DMS 273 (cell line): Measurements from ENCODE around the gene ANKIB1.
"Not testable (repeated sequence)": the region's sequence is repeated elsewhere in the genome, so short reads cannot be mapped to it uniquely, and the experiment has no call there.

ENCODE experiments used
- DNase-seq: peaks from one replicate; lab custom pipeline; 2025; ENCODE audit not compliant: unreplicated experiment; lab: John Stamatoyannopoulos, UW

ANKIB1 gene, protein sequence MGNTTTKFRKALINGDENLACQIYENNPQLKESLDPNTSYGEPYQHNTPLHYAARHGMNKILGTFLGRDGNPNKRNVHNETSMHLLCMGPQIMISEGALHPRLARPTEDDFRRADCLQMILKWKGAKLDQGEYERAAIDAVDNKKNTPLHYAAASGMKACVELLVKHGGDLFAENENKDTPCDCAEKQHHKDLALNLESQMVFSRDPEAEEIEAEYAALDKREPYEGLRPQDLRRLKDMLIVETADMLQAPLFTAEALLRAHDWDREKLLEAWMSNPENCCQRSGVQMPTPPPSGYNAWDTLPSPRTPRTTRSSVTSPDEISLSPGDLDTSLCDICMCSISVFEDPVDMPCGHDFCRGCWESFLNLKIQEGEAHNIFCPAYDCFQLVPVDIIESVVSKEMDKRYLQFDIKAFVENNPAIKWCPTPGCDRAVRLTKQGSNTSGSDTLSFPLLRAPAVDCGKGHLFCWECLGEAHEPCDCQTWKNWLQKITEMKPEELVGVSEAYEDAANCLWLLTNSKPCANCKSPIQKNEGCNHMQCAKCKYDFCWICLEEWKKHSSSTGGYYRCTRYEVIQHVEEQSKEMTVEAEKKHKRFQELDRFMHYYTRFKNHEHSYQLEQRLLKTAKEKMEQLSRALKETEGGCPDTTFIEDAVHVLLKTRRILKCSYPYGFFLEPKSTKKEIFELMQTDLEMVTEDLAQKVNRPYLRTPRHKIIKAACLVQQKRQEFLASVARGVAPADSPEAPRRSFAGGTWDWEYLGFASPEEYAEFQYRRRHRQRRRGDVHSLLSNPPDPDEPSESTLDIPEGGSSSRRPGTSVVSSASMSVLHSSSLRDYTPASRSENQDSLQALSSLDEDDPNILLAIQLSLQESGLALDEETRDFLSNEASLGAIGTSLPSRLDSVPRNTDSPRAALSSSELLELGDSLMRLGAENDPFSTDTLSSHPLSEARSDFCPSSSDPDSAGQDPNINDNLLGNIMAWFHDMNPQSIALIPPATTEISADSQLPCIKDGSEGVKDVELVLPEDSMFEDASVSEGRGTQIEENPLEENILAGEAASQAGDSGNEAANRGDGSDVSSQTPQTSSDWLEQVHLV

DNA sequence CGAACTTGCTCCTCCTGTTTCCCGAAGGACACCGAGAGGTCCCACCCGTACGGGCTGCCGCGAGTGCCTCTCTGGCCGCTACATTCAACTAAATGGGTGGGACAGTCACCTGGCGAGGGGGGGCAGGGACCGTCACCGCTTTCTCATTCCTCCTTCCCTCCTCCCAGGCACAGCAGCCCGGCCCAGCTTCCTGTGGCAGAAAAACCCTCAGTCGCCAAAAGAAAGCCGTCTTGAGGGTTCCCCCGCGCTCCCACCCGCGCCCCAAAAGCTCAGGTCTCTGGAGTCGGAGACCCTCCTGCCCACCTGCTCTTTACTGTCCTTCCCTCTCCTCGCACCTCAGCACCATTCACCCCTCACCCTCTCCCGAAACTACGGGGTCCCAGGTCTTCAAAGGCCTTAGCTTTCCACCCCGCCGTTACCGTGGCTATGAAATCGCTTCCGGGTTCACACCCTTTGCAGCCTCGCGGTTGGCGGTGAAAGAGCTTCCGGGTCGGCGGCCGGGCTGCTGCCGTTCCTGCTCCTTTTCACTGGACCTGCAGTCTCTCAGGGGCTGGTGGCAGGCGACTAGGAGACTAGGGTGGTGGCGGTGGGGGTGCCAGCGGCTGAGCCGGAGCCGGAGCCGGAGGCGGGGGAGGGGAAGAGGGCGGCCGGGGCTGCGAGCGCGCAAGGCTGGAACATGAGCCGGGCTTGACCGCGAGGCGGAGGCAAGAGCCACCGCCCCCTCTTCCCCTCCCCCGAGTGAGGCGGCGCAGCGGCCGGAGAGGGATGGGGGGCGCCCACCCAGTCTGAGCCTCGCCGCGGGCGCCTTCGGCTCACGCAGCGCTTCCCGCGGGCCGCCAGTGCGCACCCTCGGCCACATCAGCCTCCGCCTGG, at the start of gene ANKIB1, which contains the start of gene KRIT1:
TSS of gene ANKIB1 (plus strand) at position 488 of the 873 bp plus-strand sequence. CDS start 49,005 bp downstream, outside the sequence.
TSS of gene KRIT1 (minus strand) at position 428 of the 873 bp plus-strand sequence. CDS start 3,779 bp downstream, outside the sequence.
- DNase-seq, result peak; percentile 95

DNA sequence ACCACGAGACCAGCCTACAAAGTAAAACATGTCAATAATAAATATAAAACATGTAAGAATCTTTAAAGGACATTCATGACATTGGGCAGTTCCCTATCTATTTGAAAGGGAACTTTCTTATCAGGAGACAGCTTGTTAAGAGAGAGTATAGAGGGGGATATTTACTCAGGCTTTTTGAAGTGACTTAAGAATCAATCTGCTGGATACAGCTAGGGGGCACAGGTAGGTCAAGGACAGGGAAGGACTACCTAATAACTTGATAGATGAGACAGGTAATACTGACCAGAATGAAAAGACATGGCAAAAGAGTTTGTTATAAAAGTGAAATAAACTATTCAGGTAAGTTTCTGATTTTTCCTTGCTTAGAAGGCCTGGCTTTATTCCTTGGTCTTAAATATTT, 45.0 kb upstream of the ANKIB1 start:
- no peak for DNase-seq

DNA sequence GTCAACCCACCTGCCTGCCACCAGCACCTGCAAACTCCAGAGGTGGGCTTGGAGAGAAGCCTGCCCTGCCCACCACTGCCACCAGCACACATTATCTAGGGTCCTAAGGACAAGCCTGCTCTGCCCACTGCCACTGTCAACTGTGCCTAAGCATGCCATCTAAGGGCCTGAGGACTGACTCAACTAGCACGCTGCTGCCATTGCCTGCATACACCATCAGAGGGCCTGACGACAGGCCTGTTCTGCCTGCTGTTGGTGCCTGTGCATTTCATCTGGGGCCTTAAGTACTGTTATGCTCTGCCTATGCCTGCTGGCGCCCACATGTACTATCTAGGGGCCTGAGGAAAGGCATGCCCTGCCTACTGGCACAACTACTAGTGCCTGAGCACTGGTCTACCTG, 39.8 kb upstream of the ANKIB1 start:
- DNase-seq, result no peak

DNA sequence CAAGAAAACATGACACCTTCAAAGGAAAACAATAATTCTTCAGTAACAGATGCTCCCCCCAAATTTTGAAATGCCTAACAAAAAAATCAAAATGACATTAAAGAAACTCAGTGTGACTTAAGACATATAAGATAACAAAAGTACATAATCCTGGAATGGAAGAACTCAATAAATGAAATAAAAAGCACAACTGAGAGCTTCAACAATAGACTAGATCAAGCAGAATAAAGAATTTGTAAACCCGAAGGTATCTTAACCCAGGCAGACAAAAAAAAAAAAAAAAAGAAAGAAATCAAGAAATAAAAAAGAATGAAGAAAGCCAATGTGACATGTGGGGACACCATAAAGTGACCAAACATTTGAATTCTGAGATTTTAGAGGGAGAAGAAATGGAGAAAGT, 39.1 kb upstream of the ANKIB1 start:
- peak; percentile 18 for DNase-seq

DNA sequence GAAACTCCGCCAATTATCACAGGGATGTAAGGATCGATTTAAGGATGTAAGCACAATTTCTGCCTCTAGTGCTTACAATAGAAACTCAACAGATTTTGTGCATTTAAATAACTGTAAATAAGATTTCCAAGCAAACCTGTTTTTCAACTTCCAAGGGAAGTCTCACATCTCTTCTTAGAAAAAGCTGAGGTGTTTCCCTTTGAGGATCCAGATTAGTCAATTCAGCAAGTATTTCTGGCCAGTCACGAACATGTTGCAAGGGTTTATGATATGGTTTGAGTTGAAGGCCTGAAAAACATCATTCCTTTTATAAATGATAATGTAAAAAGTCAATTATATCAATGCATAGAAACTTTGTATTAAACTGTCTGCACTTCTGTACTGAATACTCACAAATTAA, 24.0 kb upstream of the ANKIB1 start:
- no peak for DNase-seq

DNA sequence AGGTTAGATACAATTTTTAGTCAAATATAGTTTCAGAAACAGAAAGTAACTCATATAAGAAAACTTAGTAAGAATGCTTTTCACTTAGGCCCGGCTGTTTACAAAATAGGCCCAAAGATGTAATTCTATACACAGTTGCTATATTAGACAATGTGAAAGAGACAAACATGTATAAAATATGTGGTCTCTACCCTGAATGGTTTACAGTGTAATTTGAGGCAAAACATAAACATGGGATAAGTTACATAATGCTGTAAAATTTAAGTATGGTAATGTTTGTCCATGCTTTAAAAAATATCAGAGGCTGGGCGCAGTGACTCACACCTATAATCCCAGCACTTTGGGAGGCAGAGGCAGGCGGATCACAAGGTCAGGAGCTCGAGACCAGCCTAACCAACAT, 18.8 kb upstream of the ANKIB1 start:
- no peak for DNase-seq

DNA sequence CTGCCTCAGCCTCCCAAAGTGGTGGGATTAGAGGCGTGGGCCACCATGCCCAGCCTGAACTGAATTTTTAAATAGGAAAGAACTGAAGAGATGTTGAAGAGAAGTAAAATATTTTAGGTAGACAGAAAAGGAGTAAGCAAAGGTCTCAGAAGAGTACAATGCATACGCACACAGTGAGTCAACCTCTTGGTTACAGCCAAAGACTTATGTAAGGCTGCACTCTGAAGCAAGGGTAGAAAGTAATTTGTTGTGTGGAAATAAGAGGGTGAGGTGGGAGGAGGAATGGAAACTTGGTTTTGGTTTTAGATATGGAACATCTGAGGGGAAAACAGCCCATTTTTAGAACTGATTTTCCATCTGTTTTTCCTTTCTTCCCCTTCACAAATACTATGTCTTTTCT, 17.7 kb upstream of the ANKIB1 start:
- DNase-seq, result no peak

DNA sequence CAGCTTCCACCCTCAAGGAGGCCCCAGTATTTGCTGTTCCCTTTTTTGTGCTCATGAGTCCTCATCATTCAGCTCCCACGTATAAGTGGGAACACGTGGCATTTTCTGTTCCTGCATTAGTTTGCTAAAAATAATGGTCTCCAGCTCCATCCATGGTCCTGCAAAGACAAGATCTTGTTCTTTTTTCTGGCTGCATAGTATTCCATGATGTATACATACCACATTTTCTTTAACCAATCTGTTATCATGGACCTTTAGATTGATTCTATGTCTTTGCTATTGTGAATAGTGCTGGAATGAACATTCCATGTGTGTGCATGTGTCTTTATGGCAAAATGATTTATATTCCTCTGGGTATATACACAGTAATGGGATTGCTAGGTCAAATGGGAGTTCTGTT, 17.0 kb upstream of the ANKIB1 start:
- DNase-seq, result no peak

DNA sequence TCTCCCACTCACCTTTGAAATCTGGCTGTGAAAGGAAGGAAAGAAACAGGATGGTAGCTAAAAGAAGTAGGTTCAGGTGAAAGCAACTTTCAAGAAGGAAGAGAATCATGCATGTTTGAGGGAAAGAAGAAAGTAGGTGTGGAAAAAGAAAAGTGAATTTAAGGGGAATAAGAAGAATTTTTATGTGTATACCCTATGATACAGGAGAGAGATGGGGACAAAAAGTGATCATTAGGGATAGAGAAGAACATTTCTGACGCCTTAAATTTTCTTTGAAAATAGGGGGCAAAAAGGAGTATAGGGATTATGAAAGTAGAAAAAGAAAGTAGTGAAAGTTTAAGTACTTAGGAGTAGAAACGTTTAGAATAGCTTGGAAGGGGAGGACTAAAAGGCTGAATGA, 15.2 kb upstream of the ANKIB1 start:
- no peak for DNase-seq

DNA sequence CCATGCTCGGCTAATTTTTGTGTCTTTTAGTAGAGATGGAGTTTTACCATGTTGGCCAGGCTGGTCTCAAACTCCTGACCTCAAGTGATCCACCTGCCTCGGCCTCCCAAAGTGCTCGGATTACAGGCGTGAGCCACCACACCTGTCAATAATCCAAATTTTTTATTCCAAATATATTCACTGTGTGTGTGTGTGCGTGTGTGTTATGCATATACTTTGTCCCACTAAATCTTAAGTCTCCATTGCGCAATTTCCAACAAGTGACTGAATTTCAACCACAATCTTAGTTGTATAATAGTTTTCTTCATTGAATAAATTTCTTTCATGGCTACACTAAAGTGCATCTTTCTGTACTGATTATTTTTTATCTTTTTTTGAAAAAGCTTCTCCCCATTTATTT, 2.8 kb upstream of the ANKIB1 start:
- no peak for DNase-seq

DNA sequence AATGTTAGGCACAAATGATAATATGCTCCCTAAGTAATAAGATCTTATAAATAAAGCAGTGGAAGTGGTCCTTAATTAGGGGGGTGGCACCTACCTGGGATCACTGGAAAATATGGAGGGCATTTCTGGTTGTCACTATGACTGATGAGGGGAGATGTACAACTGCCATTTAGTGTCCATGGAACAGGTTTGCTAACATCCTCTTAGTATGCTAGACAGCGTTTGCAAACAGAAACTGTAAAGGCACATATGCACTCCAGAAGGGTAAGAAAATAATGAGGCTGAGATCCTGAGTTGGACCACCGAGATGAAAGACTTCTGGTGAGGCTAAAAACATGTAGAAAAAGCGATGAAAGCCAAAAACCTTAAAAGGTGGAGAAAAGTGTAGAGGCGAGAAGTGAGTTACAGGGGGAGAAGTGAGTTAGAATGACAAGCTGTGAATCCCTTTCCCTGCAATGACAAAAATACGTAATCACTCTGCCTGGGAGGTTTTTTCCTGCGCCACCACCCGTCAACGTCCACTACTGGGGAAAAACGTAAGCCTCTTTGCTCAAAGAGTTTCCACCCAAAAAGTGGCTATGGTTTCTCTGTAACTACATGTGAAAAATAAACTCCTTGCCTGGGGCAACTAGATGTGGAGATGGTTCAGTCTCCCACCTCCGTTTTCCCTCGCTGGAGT, 827 bp upstream of the ANKIB1 start:
- DNase-seq, result peak; percentile 49

DNA sequence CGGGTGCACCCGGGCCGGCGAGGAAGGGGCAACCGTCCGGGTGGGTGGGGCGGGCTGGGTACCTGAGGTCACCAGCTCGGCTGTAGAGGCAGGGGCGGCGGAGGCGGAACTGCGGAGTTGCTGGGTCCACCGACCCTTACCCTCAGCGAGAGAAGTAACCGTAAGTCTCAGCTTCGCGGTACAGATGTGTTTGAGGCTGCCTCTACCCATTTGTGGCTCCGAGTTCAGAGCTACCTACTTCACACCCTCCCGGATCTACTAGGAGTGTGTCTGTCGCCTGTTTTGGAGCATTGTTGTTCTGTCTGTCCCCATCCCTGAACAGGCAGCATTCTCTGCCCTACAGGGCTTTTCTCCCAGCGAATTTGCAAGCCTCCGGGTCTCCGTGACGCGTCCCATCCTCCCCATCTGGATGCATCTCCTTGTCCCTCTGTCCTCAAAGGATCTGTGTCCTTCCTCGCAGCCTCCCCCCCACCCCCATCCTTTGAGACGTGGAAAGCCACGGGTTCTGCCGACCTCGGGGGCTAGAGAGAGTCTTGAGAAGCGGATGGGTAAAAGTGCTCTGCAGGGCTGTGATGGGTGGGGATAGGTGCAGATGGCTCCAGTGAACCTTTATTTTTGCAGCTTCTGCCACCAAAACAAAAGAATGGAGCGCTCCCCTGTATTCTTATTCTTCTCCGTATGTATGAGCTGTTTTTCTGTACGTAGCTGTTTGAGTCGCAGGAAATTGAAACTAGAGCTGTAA, 757 bp downstream of the ANKIB1 start:
- DNase-seq, result peak; percentile 80

DNA sequence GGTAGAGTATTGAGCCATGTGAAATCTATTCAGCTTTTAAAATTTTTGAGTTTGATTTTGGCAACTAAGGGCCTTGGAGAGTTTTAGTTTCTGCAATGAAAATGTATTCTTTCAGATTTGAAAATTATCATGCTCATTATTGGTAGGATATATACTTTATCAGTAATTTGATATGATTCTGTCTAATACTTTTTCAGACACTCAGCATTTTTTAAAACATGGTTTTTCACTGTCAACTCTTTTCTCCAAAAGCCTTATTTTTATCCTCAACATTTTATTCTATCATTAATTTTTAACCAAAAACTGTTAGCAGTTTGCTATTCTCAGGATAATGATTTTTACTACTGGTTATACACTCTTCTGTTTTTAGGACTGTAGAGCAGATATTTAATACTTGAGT, 4.8 kb downstream of the ANKIB1 start:
- no peak for DNase-seq

DNA sequence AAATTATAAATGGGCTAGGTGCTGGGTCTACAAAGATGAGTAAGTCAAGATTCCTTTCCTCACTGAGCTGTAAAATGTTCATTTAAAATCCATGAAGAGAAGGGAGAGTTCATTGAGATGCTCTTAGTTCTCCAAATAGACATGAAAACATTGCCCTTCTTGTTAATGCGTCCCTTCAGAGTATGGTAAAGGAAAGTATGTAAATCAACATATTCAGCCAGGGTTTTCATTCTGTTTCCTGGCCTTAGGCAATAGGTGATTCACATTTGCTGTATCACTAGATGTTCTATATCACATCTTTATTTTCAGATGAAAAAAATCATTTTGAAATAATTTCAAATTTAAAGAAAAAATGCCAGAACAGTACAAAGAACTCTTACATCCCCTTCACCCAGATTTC, 5.4 kb downstream of the ANKIB1 start:
- no peak for DNase-seq

DNA sequence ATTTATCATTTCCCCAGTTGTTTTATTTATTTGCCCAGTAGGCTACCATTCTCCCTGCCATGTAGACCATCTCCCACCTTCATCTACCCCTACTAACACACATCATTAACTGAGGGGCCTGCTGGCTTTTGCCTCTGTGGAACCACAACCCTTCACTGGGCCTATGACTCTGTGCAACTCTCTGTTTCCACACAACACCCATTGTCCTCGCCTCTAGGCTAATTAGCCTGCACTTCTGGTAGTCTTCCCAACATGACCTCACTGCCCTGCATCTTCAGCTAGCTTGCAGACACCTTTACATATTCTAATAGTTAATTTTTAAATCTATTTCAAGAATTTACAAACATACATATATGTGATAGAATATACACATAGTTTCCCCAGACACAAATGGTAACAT, 7.5 kb downstream of the ANKIB1 start:
- no peak for DNase-seq

DNA sequence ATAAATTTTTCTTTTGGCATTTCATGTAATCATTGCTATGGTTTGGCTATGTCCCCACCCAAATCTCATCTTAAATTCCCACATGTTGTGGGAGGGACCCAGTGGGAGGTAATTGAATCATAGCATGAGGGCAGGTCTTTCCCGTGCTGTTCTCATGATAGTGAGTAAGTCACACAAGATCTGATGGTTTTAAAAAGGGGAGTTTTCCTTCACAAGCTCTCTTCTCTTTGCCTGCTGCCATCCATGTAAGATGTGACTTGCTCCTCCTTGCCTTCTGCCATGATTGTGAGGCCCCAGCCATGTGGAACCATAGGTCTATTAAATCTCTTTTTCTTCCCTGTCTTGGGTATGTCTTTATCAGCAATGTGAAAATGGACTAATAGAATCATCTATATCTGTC, 9.0 kb downstream of the ANKIB1 start:
- DNase-seq, result not testable (repeated sequence)

DNA sequence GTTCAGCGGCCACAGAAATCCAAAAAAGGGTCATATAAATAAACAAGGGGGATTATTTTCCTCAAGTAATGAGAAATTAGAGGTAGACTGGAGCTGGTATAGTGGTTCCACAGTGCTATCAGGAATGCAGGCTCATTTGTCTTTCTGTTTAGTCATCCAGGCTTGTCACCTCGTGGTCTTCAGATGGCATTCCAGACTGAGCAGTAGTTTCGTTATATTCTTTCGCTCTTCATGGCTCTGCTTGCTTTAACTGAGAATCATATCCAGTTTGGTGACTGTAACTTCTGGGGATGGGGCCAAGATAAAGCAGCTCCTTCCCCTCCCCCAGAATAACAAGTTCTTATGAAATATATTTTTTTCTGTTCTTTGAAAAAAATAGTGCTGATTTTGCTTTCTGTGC, 9.5 kb downstream of the ANKIB1 start:
- DNase-seq, result no peak

DNA sequence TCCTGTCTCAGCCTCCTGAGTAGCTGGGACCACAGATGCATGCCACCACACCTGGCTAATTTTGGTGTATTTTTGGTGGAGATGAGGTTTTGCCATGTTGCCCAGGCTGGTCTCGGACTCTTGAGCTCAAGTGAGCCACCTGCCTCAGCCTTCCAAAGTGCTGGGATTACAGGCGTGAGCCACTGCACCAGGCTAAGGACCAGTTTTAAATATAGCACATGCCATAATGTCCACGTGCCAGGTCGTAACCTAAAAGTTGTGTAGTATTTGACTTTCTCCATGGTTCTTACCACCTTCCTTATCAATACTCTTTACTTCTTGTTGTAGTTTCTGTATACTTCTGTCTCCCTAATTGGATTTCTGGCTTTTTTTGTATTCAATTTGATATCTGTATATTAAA, 13.3 kb downstream of the ANKIB1 start:
- DNase-seq, result no peak

DNA sequence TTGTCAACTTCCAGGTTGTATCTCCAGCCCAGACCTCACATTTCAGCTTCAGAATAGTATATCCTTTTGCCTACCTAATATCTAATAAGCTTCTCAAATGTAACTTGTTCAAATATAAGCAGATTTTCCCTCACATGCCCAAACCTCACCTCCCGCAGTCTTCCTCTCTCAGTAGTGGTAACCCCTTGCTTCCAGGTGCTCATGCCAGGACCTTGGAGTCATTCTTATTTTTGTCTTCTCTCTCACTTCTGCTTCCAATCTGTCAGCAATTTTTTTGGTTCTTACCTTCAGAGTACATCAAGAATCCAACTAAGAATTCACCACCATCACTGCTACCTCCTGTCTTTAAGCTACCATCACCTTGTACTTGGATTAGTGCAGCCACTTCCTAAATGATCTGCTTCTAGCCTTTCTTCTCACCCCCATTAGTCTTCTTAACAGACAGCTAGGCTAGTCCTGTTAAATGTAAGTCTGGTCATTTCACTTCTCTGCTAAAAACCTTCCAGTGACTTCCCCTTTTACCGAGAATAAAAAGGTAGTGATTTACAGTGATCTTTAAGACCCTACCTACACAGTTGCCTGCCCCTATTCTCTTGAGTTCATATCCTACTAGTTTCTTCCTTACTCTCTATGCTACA, 14.0 kb downstream of the ANKIB1 start:
- no peak for DNase-seq
